Measurements from ENCODE around the gene GTF2I. TPM values are rescaled to one million over a fixed set of nuclear protein-coding genes. Genes with fewer than 3 reads are reported as not detected.
"Not testable (repeated sequence)": the region's sequence is repeated elsewhere in the genome, so short reads cannot be mapped to it uniquely, and the experiment has no call there.

The GTF2I gene
- total RNA-seq, 2 donors from 2014 or later, result 74.3 to 107 TPM

GRCh38 chr7:74655324-74655723 lies 2.2 kb upstream of the GTF2I start:
- no peak for DNase-seq (ENCODE audit: low spot score)
- Histone ChIP-seq H3K36me3 (no peaks in the 10 kb centered on the region), H3K27me3 (no peaks in the 10 kb centered on the region), H3K4me1 (peaks cover 0 to 27% of the 10 kb centered on the region in 2 donors), H3K9me3 (no peaks in the 10 kb centered on the region), H3K27ac (peak overlapping the region in 1 of 2 donors; percentile 30), H3K4me3 (no peak overlapping the region)
- TF ChIP-seq CTCF (IDR thresholded peaks at IDR 0.05), result no peak

- H3K4me3 ChIP-seq, result peak overlapping the region; percentile 82 to 100
Observed at GRCh38 chr7:74655768-74656440, 1.6 kb upstream of the GTF2I start.

GRCh38 chr7:74656441-74656836 lies 1.1 kb upstream of the GTF2I start:
- peak in 1 of 2 donors; percentile 54 for TF ChIP-seq CTCF (IDR thresholded peaks at IDR 0.05)
- H3K36me3 ChIP-seq, result no peaks in the 10 kb centered on the region
- DNase-seq (ENCODE audit: low spot score), result peak; percentile 72
- H3K9me3 ChIP-seq, result no peaks in the 10 kb centered on the region
- peak overlapping the region; percentile 82 to 100 for H3K4me3 ChIP-seq
- H3K27ac ChIP-seq, result peak overlapping the region; percentile 99
- no peaks in the 10 kb centered on the region for H3K27me3 ChIP-seq
- peaks cover 0 to 38% of the 10 kb centered on the region in 2 donors for H3K4me1 ChIP-seq

More at GRCh38 chr7:74655768-74656440, 1.6 kb upstream of the GTF2I start:
- Histone ChIP-seq H3K36me3 (no peaks in the 10 kb centered on the region), H3K27ac (peak overlapping the region; percentile 99), H3K9me3 (no peaks in the 10 kb centered on the region), H3K27me3 (no peaks in the 10 kb centered on the region), H3K4me1 (peaks cover 0 to 33% of the 10 kb centered on the region in 2 donors)
- no peak for TF ChIP-seq CTCF (IDR thresholded peaks at IDR 0.05)
- no peak for DNase-seq (ENCODE audit: low spot score)

GRCh38 chr7:74656837-74657691 lies 454 bp upstream of the GTF2I start:
- peak overlapping the region; percentile 99 for H3K27ac ChIP-seq
- DNase-seq (ENCODE audit: low spot score), result peak; percentile 99
- no peaks in the 10 kb centered on the region for H3K9me3 ChIP-seq
- TF ChIP-seq CTCF (IDR thresholded peaks at IDR 0.05), result peak in 1 of 2 donors; percentile 33
- peaks cover 0 to 43% of the 10 kb centered on the region in 2 donors for H3K4me1 ChIP-seq
- peak overlapping the region; percentile 82 to 100 for H3K4me3 ChIP-seq
- no peaks in the 10 kb centered on the region for H3K36me3 ChIP-seq
- H3K27me3 ChIP-seq, result no peaks in the 10 kb centered on the region

GRCh38 chr7:74658178-74659004 lies 873 bp downstream of the GTF2I start:
- peak overlapping the region; percentile 99 for H3K27ac ChIP-seq
- no peak for TF ChIP-seq CTCF (IDR thresholded peaks at IDR 0.05)
- H3K4me1 ChIP-seq, result peaks cover 0 to 52% of the 10 kb centered on the region in 2 donors
- H3K27me3 ChIP-seq, result no peaks in the 10 kb centered on the region
- DNase-seq (ENCODE audit: low spot score), result peak; percentile 89
- H3K9me3 ChIP-seq, result no peaks in the 10 kb centered on the region
- no peaks in the 10 kb centered on the region for H3K36me3 ChIP-seq
- peak overlapping the region; percentile 82 to 100 for H3K4me3 ChIP-seq

- H3K4me3 ChIP-seq; DNase-seq (ENCODE audit: low spot score); H3K36me3 ChIP-seq; H3K27me3 ChIP-seq; H3K9me3 ChIP-seq: not testable (repeated sequence)
- peaks cover 0 to 62% of the 10 kb centered on the region in 2 donors for H3K4me1 ChIP-seq
- peak overlapping the region; percentile 79 to 85 for H3K27ac ChIP-seq
Observed at GRCh38 chr7:74660202-74660601, 2.7 kb downstream of the GTF2I start.

- H3K9me3 ChIP-seq; DNase-seq (ENCODE audit: low spot score); H3K4me3 ChIP-seq; H3K27me3 ChIP-seq; H3K36me3 ChIP-seq: not testable (repeated sequence)
- Histone ChIP-seq H3K27ac (peak overlapping the region; percentile 79 to 85), H3K4me1 (peaks cover 0 to 59% of the 10 kb centered on the region in 2 donors)
Observed at GRCh38 chr7:74661836-74662794, 4.6 kb downstream of the GTF2I start.

Measured in right atrium auricular region (tissue), 2 donors.